NCI-H226 (cell line): ENCODE results near the gene DUSP12.

Experiments
- DNase-seq: peaks from one replicate; pipeline ENCODE4 v3.0.0-alpha.2; 2015

Gene DUSP12

DNA sequence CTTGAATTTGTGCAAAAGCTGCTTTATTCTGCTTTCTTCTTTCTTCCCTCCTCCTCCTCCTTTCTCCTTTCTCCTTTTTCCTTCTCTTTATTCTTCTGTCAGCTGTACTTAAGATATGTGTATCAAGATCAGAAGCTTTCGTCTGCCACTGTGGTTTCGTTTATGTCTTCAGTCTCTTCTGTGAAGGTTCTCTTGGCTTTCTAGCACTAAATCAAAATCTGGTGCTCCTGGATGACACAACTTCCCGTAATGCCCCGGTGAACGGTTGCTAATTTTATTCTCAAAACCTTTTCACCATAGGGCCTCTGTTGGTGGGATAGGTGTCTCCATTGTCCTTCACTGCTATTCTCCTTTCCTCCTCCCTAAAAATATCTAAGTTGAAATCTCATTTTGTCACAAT lies 21.6 kb downstream of the DUSP12 start:
- no peak for DNase-seq

DNA sequence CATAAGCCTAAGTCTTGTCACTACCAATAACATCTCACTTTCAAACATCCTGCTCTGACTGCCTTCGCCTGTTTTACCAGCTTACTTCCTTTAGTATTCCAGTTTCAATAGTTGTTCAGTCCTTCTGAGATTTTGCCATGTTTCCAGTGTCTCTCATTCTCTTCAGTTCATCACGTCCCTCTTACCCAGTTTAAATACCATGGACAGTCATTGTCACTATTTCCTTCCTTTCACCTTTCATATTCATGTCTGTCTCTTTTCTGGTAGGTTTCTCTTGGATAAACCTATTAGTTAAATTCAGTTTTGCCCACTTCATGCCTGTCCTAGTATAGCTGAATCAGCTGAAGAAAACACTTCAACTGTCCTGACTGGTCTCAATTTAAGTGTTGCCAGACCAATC lies 22.4 kb downstream of the DUSP12 start:
- no peak for DNase-seq

DNA sequence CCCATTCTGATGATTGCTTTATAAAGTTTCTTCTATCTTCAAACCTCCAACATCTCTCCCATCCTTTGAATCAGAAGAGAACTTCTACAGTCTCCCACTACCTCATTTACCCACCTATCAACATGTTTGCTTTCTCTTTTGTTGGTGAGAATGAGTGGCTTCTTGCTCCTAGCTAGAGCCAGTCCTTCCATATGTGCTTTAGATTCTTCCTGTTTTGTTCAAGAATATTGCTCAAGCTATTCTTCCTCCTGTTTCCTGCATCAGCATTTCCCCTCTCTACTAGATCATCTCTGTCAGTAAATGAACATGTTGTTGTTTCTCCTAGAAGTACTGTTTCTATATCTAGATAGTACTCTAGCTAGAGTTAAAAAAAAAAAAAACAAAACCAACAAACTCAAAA lies 22.8 kb downstream of the DUSP12 start:
- no peak for DNase-seq

DNA sequence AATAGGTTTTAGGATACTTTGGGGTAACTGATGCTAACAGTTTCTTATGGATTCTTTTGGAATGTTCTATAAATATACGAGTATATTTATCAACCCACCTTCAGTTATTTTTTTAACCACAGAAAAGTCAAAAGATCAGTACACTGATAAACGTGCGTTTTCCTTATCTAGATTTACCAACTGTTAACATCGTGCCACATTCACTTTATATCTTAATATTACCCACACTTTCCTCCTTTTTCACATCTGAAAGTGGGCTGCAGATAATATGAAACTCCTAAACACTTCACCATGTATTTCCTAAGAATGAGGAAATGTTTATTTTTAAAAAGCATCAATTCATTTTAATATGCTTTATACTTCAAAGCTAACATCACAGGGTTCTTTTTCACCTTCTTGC lies 24.2 kb downstream of the DUSP12 start:
- no peak for DNase-seq

DNA sequence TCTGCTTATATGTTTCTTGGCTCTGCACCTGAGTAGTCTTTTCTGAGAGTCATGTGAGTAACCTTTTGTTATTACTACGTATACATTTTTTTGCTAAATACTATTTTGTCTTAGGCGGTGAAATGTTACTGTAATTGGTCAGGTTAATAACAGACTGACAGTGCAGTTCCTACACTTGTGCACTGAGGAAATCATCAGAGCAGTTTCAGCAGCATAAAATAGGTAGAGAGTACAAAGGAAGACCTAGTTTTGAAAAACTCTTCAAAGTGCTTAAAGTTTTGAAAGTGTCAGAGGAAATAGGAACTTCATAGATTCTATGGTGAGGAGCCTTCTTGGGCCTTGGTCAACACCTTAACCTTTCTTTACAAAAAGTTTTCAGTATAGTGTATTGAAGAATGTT lies 27.7 kb downstream of the DUSP12 start:
- DNase-seq, result no peak

DNA sequence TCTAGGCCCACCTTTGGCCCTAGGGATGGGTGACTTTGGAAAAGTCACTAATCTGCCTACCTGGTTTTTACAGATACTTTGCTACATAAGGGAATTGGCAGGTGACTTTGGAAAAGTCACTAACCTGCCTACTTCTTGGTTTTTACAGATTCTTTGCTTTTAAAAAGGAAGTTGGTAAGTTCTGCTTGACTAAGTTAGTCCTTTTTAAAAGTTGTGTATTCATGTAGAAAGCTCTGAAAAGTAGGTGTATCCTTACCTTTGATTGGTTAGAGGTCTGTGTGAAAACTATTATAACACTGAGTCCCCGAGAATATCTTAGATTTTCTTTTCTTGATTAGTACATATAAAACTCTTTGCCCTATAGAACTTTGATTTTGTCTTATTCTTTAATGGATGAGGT lies 28.9 kb downstream of the DUSP12 start:
- DNase-seq, result no peak

DNA sequence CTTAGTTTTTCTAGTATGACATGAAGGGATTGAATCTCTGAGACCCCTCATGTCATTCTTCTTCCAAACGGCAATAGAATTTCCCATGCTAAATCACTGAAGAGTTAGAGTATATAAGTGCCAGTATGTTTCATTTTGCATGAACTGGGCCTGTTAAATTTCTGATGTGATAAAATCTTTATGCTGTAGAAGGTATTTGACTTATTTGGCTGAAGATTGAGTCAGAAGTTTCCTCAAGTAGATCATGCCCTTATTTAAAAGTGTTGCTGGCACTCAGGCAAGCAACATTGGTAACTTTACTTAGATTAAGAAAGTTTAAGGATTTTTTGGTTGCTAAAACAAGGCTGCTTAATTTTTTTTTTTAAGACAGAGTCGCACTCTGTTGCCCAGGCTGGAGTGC lies 29.8 kb downstream of the DUSP12 start:
- no peak for DNase-seq

DNA sequence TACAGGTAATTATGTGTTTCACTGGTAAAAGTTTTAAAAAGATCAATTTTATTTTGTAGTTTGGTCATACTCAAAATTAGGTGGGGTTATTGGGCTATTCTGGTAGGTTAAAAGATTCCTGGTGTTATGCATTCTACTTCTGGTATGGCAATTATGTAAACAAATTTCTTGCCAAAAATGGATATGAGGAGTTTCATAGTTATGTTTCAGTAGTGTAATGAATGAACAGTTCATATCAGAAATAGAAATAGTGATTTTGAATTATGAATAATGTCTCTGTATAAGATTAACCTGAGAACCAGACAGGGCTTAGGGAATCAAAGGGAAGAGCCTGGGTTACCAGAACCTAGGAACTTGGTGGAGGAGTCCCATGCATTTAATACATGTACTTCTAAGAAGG lies 32.4 kb downstream of the DUSP12 start:
- no peak for DNase-seq

DNA sequence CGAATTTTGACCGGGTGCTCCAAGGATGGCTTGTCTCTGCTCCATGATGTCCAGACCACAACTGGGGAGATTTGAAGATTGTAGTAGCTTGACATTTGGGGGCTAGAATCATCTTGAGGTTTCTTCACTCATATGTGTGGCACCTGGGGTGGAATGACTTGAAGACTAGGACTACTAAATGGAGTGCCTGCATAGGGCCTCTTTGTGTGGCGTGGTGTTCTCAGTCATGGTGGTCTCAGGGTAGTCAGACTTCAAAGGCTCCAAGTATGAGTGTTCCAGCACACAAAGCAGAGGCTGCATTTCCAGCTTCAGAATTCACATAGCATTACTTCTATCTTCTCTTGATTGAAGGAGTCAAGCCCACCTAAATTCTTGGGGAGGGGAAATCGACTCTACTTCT lies 33.3 kb downstream of the DUSP12 start:
- DNase-seq, result no peak

DNA sequence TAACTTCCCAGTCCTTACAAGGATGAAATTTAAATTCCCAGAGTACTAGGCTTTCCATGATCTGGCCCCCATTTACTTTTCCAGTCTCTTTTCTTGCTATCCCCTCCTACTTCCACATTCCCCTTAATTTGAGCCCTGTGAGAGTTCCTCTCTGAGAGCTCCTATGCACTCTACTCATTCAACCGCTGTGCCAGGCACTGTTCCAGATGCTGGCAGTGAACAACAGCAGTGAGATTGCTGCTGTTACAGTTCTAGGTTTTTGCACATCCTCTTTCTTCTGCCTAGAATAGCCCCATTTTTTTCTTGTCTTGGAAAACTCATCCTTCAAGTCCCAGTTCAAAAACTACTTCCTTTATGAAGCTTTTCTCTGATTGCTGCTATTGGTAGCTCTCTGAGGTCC lies 35.4 kb downstream of the DUSP12 start:
- DNase-seq, result no peak

DNA sequence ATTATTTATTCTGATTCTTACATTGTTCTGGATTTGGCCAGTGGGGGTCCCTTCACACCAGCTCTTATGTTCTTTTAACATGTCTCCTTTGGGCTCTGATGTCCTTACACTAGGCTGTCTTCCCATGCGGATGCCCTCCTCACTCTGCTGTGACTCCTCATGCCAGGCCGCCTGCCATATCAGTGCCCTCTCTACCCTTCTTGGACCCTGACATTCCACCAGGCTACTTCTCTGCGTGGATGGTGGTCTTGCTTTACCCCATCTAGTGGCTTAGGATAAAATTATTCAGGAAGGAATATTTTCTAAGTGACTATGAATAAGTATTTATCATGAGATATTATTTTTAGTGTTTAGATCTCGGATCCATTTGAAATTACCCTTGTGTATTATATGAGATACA lies 37.8 kb downstream of the DUSP12 start:
- no peak for DNase-seq

DNA sequence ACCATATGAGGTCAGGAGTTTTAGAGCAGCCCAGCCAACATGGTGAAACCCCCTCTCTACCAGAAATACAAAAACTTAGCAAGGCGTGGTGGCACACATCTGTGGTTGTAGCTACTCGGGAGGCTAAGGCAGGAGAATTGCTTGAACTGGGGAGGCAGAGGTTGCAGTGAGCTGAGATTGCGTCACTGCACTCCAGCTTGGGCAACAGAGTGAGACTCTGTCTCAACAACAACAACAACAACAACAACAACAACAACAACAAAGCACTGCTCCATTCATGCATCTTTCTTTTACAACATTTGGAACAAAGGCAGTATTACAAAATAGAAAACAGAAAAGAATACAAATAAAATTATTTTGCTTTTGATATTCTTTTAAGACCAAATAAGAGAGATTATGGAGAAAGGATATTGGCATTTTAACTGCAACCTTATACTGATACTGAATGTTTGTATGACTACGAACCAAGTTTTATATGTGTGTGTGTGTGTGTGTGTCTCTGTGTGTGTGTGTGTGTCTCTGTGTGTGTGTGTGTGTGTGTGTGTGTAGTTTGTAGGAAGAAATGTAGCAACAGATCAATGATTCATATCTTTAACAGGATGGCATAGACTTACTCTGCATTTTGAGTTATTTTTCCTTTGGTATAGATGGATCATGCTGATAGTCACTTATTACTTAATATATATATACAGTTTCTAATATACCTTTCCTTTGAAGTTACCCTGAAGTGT lies 41.2 kb downstream of the DUSP12 start:
- DNase-seq, result no peak

DNA sequence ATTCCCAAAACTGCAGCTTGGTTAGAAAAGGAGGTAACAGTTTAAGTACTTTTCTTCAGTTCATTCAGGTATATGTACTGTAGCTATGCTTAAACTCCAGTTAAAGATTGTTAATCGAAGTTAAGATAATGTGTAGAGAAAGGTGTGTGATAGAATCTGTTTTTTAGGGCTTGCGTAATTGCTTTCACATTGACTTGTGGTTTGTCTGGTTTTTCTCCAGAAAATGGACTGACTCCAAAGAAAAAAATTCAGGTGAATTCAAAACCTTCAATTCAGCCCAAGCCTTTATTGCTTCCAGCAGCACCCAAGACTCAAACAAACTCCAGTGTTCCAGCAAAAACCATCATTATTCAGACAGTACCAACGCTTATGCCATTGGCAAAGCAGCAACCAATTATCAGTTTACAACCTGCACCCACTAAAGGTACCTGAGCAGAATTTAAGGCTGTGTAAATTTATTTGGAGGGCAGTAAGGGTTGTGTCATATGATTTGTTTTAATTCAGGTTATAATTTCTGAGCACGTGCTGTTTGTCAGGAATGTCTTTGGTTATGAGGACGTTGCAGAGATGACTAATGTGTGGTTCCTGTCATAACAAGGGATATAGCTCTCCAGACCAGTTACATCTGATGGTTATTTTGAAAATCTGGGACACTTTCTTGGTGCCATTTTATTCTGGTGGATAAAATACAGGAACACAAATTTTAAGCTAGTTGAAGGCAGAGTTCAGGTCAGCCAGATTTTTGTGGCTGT lies 42.5 kb downstream of the DUSP12 start:
- DNase-seq, result no peak

DNA sequence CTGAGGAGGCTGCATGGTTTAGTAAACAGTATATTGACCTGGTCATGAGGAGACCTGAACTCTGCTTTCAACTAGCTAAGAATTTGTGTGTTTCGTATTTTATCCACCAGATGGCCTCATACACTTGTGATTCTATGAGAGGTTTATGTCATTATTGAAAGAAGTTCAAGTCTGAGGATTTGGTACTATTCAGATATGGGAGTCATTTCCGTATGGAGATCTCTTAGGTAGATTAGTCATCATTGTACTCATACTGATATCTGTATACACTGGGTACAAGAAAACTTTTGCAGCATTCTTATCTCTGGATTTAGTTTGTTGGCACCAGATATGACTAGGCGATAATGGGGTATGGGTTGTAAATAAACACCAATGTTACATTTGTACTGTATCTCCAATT lies 43.2 kb downstream of the DUSP12 start:
- DNase-seq, result peak; percentile 70

DNA sequence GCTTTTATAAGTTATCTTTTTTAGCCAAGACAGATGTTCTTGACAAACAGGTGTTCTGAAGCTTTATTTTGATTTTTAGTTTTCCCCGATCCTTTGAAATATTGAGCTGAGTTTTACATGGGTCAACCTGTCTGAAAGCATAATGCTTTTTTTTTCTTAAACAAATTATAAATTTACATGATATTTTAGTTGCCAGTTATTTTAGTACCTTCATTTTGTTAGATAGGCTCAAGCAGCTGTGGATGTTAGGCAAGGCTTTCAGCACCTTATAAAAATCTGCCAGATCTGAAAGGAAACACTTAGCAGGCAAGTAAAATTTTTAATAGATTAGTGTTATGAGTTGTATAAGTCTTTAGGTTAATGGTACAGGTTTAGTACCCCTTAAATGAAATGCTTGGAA lies 50.2 kb downstream of the DUSP12 start:
- DNase-seq, result no peak

DNA sequence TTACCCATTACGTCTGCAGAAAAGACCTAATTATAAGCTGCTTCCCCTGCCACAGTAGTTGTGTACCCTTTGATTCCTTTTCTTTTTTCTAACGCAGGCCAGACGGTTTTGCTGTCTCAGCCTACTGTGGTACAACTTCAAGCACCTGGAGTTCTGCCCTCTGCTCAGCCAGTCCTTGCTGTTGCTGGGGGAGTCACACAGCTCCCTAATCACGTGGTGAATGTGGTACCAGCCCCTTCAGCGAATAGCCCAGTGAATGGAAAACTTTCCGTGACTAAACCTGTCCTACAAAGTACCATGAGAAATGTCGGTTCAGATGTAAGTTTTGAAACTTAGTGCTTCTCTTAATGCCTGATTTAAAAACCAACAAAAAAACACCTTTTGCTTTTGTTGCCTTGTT lies 52.4 kb downstream of the DUSP12 start:
- no peak for DNase-seq

DNA sequence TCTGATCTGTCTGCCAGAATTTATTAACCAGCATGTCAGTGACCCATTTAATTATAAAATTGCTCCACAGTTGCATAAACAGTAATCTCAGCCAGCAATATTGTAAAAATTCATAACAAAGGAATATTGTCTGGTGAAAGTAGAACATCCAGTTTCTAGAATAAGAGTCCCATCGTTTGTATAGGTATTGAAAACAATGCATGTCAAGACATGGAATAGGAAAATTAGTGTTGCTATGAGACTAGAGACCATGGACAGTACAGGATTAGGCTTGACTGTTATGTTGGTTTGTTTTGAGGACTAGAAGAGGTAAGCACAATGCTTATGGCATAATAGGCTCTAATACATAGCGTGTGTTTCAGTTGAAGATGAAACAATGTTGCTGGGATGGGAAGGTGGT lies 53.6 kb downstream of the DUSP12 start:
- no peak for DNase-seq

DNA sequence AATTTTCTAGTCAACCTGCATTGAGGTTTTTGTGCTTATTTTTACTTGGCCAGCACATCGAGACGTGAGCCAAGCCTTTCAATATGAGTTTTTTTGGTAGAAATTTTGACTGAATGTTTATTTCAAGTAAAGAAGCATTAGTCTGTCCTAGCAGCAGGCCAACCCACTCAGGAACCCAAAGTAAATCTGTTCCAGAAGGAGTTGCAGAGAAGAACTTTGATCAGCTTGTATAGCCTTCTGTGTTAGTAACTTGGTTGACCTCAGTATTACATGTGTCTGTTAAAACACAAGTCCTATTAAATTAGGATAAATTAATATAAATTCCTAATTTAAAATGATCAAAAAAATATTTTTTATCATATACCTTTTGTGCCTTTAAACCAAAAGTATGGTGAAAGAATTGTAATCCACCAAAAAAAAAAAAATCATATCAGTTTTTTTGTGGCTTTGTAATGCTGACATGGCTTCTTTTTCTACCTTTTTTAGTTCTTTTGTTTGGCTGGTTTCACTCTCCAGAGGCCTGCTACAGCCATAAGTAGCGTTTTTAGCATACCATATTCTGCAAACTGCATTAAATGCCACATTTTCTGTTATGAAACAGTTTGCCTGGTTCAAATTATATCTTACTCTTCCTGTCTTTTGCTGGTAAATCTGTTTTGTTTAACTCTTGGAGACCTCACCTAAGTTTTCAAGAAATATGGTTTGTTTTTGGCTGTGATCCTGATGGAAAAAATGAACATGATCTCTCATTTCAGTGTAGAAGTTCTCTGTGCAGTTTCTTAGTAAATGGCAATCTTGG lies 56.0 kb downstream of the DUSP12 start:
- no peak for DNase-seq
